ENCODE measurements around the gene SLC11A1. TPM values are rescaled to one million over a fixed set of nuclear protein-coding genes. Genes with fewer than 3 reads are reported as not detected.

Gene SLC11A1
- total RNA-seq, 2 experiments from 2014 or later: 0.10 to 0.26 TPM

- intact Hi-C loops (cut with micrococcal nuclease): no loop called here
- Mint-ChIP-seq H3K4me1 (ENCODE audit: low read depth) (no peaks in the 10 kb centered on the region), H3K9me3 (no peaks in the 10 kb centered on the region), H3K36me3 (no peaks in the 10 kb centered on the region), H3K27ac (no peak overlapping the region), H3K4me3 (no peak overlapping the region), H3K27me3 (no peaks in the 10 kb centered on the region)
- POLR2A ChIA-PET: no interaction called here
- DNase-seq: no peak
- CTCF ChIA-PET: no interaction called here
Observed at GRCh38 chr2:218435003-218435982, 53.2 kb downstream of the SLC11A1 start.

- ChIA-PET CTCF (no interaction called here), POLR2A (no interaction called here)
- H3K4me3 Mint-ChIP-seq: no peak overlapping the region
- H3K27ac Mint-ChIP-seq: no peak overlapping the region
- no peaks in the 10 kb centered on the region for H3K27me3 Mint-ChIP-seq
- no peaks in the 10 kb centered on the region for H3K9me3 Mint-ChIP-seq
- H3K36me3 Mint-ChIP-seq: no peaks in the 10 kb centered on the region
- DNase-seq: no peak
- intact Hi-C loops (cut with micrococcal nuclease): no loop called here
- no peaks in the 10 kb centered on the region for H3K4me1 Mint-ChIP-seq (ENCODE audit: low read depth)
Observed at GRCh38 chr2:218436992-218437391, 54.9 kb downstream of the SLC11A1 start.

DNA sequence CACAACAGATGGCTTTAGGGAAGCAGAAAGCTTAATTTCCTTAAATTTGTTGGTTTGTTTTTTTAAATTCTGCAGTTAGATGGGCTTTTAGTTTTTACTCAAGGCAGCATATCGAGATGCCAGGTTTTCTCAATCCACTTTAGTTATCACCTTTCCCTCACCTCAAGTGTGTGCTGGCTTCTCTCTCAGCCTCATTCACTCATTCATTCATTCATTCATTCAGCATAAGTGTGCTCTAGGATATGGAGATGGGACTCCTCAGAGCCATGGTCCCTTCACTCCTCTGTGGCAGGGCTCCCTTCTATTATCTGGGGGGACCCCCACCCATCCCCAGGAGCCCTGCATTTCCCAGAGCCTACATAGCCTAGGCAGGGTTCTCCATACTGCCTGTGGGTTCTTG, 55.9 kb downstream of the SLC11A1 start:
- H3K36me3 Mint-ChIP-seq: no peaks in the 10 kb centered on the region
- no peaks in the 10 kb centered on the region for H3K9me3 Mint-ChIP-seq
- ChIA-PET CTCF (no interaction called here), POLR2A (no interaction called here)
- no peak overlapping the region for H3K27ac Mint-ChIP-seq
- intact Hi-C loops (cut with micrococcal nuclease): no loop called here
- H3K27me3 Mint-ChIP-seq: no peaks in the 10 kb centered on the region
- no peaks in the 10 kb centered on the region for H3K4me1 Mint-ChIP-seq (ENCODE audit: low read depth)
- no peak overlapping the region for H3K4me3 Mint-ChIP-seq
- DNase-seq: no peak

GRCh38 chr2:218438596-218438995, 56.5 kb downstream of the SLC11A1 start:
- H3K9me3 Mint-ChIP-seq: no peaks in the 10 kb centered on the region
- no peak for DNase-seq
- no peaks in the 10 kb centered on the region for H3K4me1 Mint-ChIP-seq (ENCODE audit: low read depth)
- H3K27me3 Mint-ChIP-seq: no peaks in the 10 kb centered on the region
- intact Hi-C loops (cut with micrococcal nuclease): no loop called here
- H3K4me3 Mint-ChIP-seq: no peak overlapping the region
- ChIA-PET CTCF (no interaction called here), POLR2A (no interaction called here)
- H3K27ac Mint-ChIP-seq: no peak overlapping the region
- no peaks in the 10 kb centered on the region for H3K36me3 Mint-ChIP-seq

GRCh38 chr2:218444692-218445357, 62.8 kb downstream of the SLC11A1 start:
- Mint-ChIP-seq H3K27me3 (no peaks in the 10 kb centered on the region), H3K4me3 (no peak overlapping the region), H3K27ac (no peak overlapping the region), H3K9me3 (no peaks in the 10 kb centered on the region), H3K36me3 (peaks cover 11% of the 10 kb centered on the region), H3K4me1 (ENCODE audit: low read depth) (no peaks in the 10 kb centered on the region)
- CTCF ChIA-PET: no interaction called here
- DNase-seq: no peak
- intact Hi-C loops (cut with micrococcal nuclease): no loop called here
- POLR2A ChIA-PET: no interaction called here

GRCh38 chr2:218445602-218446001, 63.5 kb downstream of the SLC11A1 start:
- Mint-ChIP-seq H3K27ac (no peak overlapping the region), H3K4me1 (ENCODE audit: low read depth) (no peaks in the 10 kb centered on the region), H3K4me3 (no peak overlapping the region), H3K36me3 (peaks cover 17% of the 10 kb centered on the region), H3K27me3 (no peaks in the 10 kb centered on the region), H3K9me3 (no peaks in the 10 kb centered on the region)
- POLR2A ChIA-PET: interaction anchor here (1.0 kb wide), 1 partner anchor 48 kb away, joined by 3 read pairs; no protein-coding TSS in a partner anchor
- CTCF ChIA-PET: no interaction called here
- DNase-seq: no peak
- intact Hi-C loops (cut with micrococcal nuclease): no loop called here

Small RNAs within 50 kb of the gene (microRNA-seq; reads per million reads assigned to microRNA genes)
- 37,871 reads per million, percentile 98 among the genes with 10 or more reads in this experiment for gene MIR26B (ENCODE audit: borderline microRNAs expressed, borderline number of aligned reads, borderline replicate concordance)
- gene MIR6810 (ENCODE audit: borderline microRNAs expressed, borderline number of aligned reads, borderline replicate concordance): not detected

Other genes with a start within 250 kb of the SLC11A1 start
- gene CXCR1, start 215.3 kb upstream of the SLC11A1 start, total RNA-seq: not detected
- gene ARPC2, start 165.1 kb upstream of the SLC11A1 start, total RNA-seq: 100 to 1,000 TPM; 564 to 570 TPM
- under 1 TPM; 0.14 to 0.19 TPM for gene GPBAR1, start 121.3 kb upstream of the SLC11A1 start, total RNA-seq
- 10 to 100 TPM; 60.8 to 65.6 TPM for gene AAMP, start 112.1 kb upstream of the SLC11A1 start, total RNA-seq
- 10 to 100 TPM; 18.4 to 19.4 TPM for gene PNKD, start 111.8 kb upstream of the SLC11A1 start, total RNA-seq
- 10 to 100 TPM; 71.8 to 79.2 TPM for gene TMBIM1, start 89.8 kb upstream of the SLC11A1 start, total RNA-seq
- not detected for gene CATIP, start 25.4 kb upstream of the SLC11A1 start, total RNA-seq
- gene CTDSP1, start 17.6 kb downstream of the SLC11A1 start, total RNA-seq: 10 to 100 TPM; 64.4 to 69.7 TPM
- not detected for gene VIL1, start 36.9 kb downstream of the SLC11A1 start, total RNA-seq
- 10 to 100 TPM; 27.2 to 28.7 TPM for gene USP37, start 186.1 kb downstream of the SLC11A1 start, total RNA-seq
- 10 to 100 TPM; 84.7 to 87.3 TPM for gene CNOT9, start 186.6 kb downstream of the SLC11A1 start, total RNA-seq
- under 1 TPM; 0.51 to 0.78 TPM for gene PLCD4, start 225.6 kb downstream of the SLC11A1 start, total RNA-seq

Data from activated CD4-positive, alpha-beta memory T cell treated with anti-CD3 and anti-CD28 coated beads for 36 hours (primary cell).